Left lung (tissue), 10 donors: ENCODE results near the gene SPACA7. TPM values are rescaled to one million over a fixed set of nuclear protein-coding genes. Genes with fewer than 3 reads are reported as not detected.

Source experiments
- ATAC-seq: fragments of 200-7000 bp; cut with Tn5 transposase; one replicate; pipeline ENCODE4 v1.9.1; 2020; ENCODE audit warnings: moderate library complexity
- DNase-seq, 4 donors: peaks; one replicate each; pipeline ENCODE4 v3.0.0-alpha.2; 2013 to 2020
- H3K27ac ChIP-seq, 2 donors: fragments of 200-600 bp; sonication (generic) in 1 of 2; one replicate each; pipeline versions ENCODE4 v1.5.0 to v1.8.0; 2020 to 2021
- H3K27me3 ChIP-seq, 2 donors: fragments of 200-600 bp; sonication (generic) in 1 of 2; one replicate each; pipeline versions ENCODE4 v1.5.0 to v1.8.0; 2020 to 2021
- H3K36me3 ChIP-seq, 2 donors: fragments of 200-600 bp; sonication (generic) in 1 of 2; one replicate each; pipeline versions ENCODE4 v1.5.0 to v1.8.0; 2020 to 2021
- H3K4me1 ChIP-seq, 2 donors: fragments of 200-600 bp; one replicate each; pipeline ENCODE4 v1.8.0; 2021
- H3K4me3 ChIP-seq, 2 donors: fragments of 200-600 bp; sonication (generic) in 1 of 2; one replicate each; pipeline versions ENCODE4 v1.5.0 to v1.8.0; 2020 to 2021; ENCODE audit warnings: mild to moderate bottlenecking in 1 of 2
- H3K9me3 ChIP-seq, 2 donors: fragments of 200-600 bp; sonication (generic) in 1 of 2; one replicate each; pipeline versions ENCODE4 v1.5.0 to v1.8.0; 2020 to 2021
- CTCF ChIP-seq, 2 donors: fragments of 200-600 bp; sonication (generic) in 1 of 2; IDR thresholded peaks; one replicate each; pipeline versions ENCODE4 v1.5.0 to v1.8.0; 2021; ENCODE audit warnings: antibody characterized with exemption in 2 of 2
- intact Hi-C, 2 donors: fragments of 100-400 bp; cut with DNase I; formaldehyde crosslinking; loops; one replicate each; pipeline versions ENCODE4 v1.11.2 to v1.14.2; 2022
- polyA plus RNA-seq, 6 donors: library from polyadenylated mRNA; unstranded; fragments of 120-200 nt; gene quantifications; one replicate each; pipeline ENCODE4 v1.2.1, GENCODE V29; 2013; ENCODE audit not compliant: insufficient read length in 6 of 6
- total RNA-seq, 2 donors: library from RNA; stranded (reverse); fragmentation: NEBNext Ultra II Directional; extraction: Animal tissue kit (Norgen Biotek cat#: 25700); gene quantifications; one replicate each; pipeline ENCODE4 v1.2.1, GENCODE V29; 2021
- donor health status: DM: no; HTN: yes; CAD: no.
- donor health status: DM: no; HTN: no; CAD: no.

Gene SPACA7
- total and polyA plus RNA-seq, 8 donors, result 0.31 TPM; not detected in 7

- intact Hi-C loops, result no loop called here
- TF ChIP-seq CTCF (IDR thresholded peaks at IDR 0.05), result no peak
- no peaks in the 10 kb centered on the region for H3K9me3 ChIP-seq
- peaks cover 5 to 53% of the 10 kb centered on the region in 2 donors for H3K27me3 ChIP-seq
- H3K36me3 ChIP-seq, result no peaks in the 10 kb centered on the region
- H3K27ac ChIP-seq, result no peak overlapping the region
- H3K4me1 ChIP-seq, result no peaks in the 10 kb centered on the region
- H3K4me3 ChIP-seq, result no peak overlapping the region
- DNase-seq, result no peak
- no peak for ATAC-seq
Observed at GRCh38 chr13:112350300-112350699, 25.9 kb upstream of the SPACA7 start.

- no peak for TF ChIP-seq CTCF (IDR thresholded peaks at IDR 0.05)
- no peaks in the 10 kb centered on the region for H3K9me3 ChIP-seq
- no peak for ATAC-seq
- H3K27ac ChIP-seq, result no peak overlapping the region
- H3K27me3 ChIP-seq, result peaks cover 1 to 37% of the 10 kb centered on the region in 2 donors
- no peak for DNase-seq
- H3K4me1 ChIP-seq, result no peaks in the 10 kb centered on the region
- H3K36me3 ChIP-seq, result no peaks in the 10 kb centered on the region
- intact Hi-C loops, result no loop called here
- H3K4me3 ChIP-seq, result no peak overlapping the region
Observed at GRCh38 chr13:112351825-112352224, 24.3 kb upstream of the SPACA7 start.

GRCh38 chr13:112353856-112354255, 22.3 kb upstream of the SPACA7 start:
- DNase-seq, result no peak
- no peak for ATAC-seq
- Histone ChIP-seq H3K36me3 (no peaks in the 10 kb centered on the region), H3K4me3 (no peak overlapping the region), H3K4me1 (no peaks in the 10 kb centered on the region), H3K9me3 (no peaks in the 10 kb centered on the region), H3K27ac (no peak overlapping the region), H3K27me3 (peaks cover 0 to 17% of the 10 kb centered on the region in 2 donors)
- TF ChIP-seq CTCF (IDR thresholded peaks at IDR 0.05), result no peak
- intact Hi-C loops, result no loop called here

GRCh38 chr13:112354330-112355273, 21.6 kb upstream of the SPACA7 start:
- TF ChIP-seq CTCF (IDR thresholded peaks at IDR 0.05), result no peak
- Histone ChIP-seq H3K27me3 (peaks cover 0 to 10% of the 10 kb centered on the region in 2 donors), H3K27ac (no peak overlapping the region), H3K9me3 (no peaks in the 10 kb centered on the region), H3K36me3 (no peaks in the 10 kb centered on the region), H3K4me1 (no peaks in the 10 kb centered on the region), H3K4me3 (no peak overlapping the region)
- intact Hi-C loops, result no loop called here
- no peak for DNase-seq
- no peak for ATAC-seq

GRCh38 chr13:112355274-112355838, 20.8 kb upstream of the SPACA7 start:
- intact Hi-C loops, result no loop called here
- Histone ChIP-seq H3K27me3 (peaks cover 0 to 3% of the 10 kb centered on the region in 2 donors), H3K4me3 (no peak overlapping the region), H3K36me3 (no peaks in the 10 kb centered on the region), H3K27ac (no peak overlapping the region), H3K9me3 (no peaks in the 10 kb centered on the region), H3K4me1 (no peaks in the 10 kb centered on the region)
- ATAC-seq (no peak), DNase-seq (no peak)
- TF ChIP-seq CTCF (IDR thresholded peaks at IDR 0.05), result no peak
